ENCODE results near the gene SIX5.

DNA sequence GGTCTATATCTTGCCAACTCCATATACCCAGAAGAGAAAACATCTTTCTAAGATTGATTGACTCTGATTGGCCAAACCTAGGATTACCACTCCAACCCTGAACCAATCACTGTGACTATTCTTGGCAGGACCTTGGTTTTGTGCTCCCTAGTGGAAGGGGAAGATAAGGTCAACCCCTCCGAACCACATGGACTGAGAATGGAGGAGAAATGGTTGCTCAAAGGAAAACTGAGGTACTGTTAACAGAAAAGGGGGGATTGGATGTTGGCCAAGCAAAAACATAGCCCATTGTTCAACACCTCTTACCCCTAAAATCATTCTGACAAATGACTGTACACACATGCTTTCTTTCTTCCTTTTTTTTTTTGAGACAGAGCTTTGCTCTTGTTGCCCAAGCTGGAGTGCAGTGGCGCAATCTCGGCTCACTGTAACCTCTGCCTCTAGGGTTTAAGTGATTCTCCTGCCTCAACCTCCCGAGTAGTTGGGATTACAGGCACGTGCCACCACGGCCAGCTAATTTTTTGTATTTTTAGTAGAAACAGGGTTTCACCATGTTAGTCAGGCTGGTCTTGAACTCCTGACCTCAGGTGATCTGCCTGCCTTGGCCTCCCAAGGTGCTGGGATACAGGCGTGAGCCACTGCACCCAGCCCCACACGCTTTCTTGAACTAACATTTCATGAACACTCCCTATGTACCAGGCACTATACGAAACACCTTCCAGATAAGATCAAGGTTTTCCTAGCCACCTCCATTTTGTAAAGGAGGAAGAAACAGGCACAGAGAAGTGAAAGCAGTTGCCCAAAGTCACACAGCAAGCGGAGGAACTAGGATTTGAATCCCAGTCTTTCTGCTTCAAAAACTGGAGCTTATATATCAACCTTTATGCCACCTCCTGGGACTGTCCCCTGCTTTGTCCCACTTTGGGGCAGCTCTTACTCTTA is 29.3 kb downstream of the SIX5 start:
- TF ChIP-seq, protein P1, sequence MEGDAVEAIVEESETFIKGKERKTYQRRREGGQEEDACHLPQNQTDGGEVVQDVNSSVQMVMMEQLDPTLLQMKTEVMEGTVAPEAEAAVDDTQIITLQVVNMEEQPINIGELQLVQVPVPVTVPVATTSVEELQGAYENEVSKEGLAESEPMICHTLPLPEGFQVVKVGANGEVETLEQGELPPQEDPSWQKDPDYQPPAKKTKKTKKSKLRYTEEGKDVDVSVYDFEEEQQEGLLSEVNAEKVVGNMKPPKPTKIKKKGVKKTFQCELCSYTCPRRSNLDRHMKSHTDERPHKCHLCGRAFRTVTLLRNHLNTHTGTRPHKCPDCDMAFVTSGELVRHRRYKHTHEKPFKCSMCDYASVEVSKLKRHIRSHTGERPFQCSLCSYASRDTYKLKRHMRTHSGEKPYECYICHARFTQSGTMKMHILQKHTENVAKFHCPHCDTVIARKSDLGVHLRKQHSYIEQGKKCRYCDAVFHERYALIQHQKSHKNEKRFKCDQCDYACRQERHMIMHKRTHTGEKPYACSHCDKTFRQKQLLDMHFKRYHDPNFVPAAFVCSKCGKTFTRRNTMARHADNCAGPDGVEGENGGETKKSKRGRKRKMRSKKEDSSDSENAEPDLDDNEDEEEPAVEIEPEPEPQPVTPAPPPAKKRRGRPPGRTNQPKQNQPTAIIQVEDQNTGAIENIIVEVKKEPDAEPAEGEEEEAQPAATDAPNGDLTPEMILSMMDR (conservative IDR thresholded peaks at IDR 0.05; ENCODE audit: low read depth, low read length), result no peak
- no peak for TF ChIP-seq EZH2 (IDR thresholded peaks at IDR 0.05; ENCODE audit: borderline replicate concordance, low read depth, low read length, poor library complexity, severe bottlenecking)

All from A673 (cell line).